HCEC 1CT (cell line): ENCODE measurements around the gene PRR27.
"Not testable (repeated sequence)": the region's sequence is repeated elsewhere in the genome, so short reads cannot be mapped to it uniquely, and the experiment has no call there.

Experiments used
- DNase-seq: peaks from one replicate; pipeline ENCODE4 v3.0.0-alpha.2; 2017

The PRR27 gene

DNA sequence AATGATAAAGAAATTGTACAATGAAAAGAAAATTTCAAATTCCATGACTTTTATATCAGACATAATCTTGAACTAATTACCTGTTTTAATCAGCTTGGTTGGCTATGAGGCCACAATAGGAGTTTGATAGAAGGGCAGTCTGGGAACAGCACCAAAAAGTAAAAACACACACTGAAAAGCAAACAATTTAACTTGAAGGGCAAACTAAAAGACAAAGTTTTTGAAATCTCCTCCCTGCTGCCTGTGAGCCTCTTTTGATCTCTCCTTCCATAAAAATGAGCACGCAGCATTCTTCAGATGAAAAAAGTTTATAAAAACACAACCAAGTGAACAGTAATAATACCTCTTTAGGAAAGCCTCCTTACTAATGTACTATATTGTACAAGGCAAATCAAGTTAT is 49.6 kb downstream of the PRR27 start:
- no peak for DNase-seq

DNA sequence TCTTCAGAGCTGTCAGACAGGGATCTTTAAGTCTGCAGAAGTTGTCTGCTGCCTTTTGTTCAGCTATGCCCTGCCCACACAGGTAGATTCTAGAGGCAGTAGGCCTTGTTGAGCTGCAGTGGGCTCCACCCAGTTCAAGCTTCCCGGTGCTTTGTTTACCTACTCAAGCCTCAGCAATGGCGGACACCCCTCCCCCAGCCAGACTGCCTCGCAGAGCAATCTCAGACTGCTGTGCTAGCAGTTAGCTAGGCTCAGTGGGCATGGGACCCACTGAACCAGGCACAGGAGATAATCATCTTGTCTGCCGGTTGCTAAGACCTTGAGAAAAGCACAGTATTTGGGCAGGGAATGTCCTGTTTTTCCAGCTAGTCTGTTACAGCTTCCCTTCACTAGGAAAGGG is 58.7 kb downstream of the PRR27 start:
- DNase-seq, result not testable (repeated sequence)
